Measurements from ENCODE around the gene CNTNAP2. TPM values are rescaled to one million over a fixed set of nuclear protein-coding genes. Genes with fewer than 3 reads are reported as not detected.
"Not testable (repeated sequence)": the region's sequence is repeated elsewhere in the genome, so short reads cannot be mapped to it uniquely, and the experiment has no call there.

Gene CNTNAP2
- total RNA-seq, 6 experiments from 2014 or later = 0.07 to 0.13 (median 0.12) TPM; not detected in 3

DNA sequence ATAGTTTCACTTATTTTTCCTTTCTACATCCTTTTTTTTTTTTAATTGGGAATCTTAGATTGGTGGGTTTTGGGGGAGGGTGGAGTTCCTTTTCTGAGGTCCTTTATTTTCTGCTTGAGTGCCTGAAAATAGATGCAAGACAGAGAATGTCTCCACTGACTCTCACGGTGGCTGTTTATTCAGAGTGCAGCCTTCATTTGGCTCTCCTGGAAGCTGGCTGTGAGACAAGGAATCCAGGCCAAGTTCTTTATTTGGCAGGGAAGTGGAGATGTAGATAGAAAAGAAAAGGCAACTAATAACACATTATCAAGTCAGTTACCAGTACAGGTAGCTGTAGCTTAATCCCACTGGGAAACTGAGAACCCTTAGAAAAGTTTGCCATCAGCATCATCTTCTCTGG, 118.6 kb downstream of the CNTNAP2 start:
- Mint-ChIP-seq H3K27ac (no peak overlapping the region), H3K9me3 (peaks cover 24% of the 10 kb centered on the region)

DNA sequence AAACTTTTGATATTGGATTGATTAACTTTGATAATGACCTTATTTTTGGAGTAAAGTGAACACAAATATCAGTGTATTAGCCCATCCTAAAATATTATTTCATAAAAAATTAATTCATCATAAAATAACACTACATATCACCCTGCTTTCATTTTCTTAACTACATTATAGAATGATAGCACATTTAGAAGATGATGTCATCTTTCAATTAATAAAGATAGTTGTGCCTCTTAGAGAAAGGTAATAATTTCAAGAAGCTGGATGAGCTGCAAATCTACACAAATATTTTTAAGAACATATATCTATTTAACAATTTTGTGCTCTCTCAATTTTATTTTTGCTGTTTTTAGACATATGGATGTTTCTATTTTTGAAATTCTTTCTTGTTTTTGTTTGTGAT, 126.1 kb downstream of the CNTNAP2 start:
- Mint-ChIP-seq H3K9me3 (peaks cover 31% of the 10 kb centered on the region), H3K4me1 (ENCODE audit: low read depth) (no peaks in the 10 kb centered on the region), H3K36me3 (ENCODE audit: low read depth) (no peaks in the 10 kb centered on the region; the same call in 1 of the 2 replicates), H3K4me3 (no peak overlapping the region), H3K27ac (no peak overlapping the region), H3K27me3 (ENCODE audit: insufficient read depth) (no peaks in the 10 kb centered on the region)
- TF ChIP-seq, protein P1, sequence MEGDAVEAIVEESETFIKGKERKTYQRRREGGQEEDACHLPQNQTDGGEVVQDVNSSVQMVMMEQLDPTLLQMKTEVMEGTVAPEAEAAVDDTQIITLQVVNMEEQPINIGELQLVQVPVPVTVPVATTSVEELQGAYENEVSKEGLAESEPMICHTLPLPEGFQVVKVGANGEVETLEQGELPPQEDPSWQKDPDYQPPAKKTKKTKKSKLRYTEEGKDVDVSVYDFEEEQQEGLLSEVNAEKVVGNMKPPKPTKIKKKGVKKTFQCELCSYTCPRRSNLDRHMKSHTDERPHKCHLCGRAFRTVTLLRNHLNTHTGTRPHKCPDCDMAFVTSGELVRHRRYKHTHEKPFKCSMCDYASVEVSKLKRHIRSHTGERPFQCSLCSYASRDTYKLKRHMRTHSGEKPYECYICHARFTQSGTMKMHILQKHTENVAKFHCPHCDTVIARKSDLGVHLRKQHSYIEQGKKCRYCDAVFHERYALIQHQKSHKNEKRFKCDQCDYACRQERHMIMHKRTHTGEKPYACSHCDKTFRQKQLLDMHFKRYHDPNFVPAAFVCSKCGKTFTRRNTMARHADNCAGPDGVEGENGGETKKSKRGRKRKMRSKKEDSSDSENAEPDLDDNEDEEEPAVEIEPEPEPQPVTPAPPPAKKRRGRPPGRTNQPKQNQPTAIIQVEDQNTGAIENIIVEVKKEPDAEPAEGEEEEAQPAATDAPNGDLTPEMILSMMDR (IDR thresholded peaks at IDR 0.05) = no peak
- no peak for DNase-seq

More for the DNA sequence above, 118.6 kb downstream of the CNTNAP2 start:
- TF ChIP-seq, protein P1 (IDR thresholded peaks at IDR 0.05) = no peak
- H3K4me3 Mint-ChIP-seq = no peak overlapping the region
- H3K36me3 Mint-ChIP-seq (ENCODE audit: low read depth) = no peaks in the 10 kb centered on the region; the same call in 1 of the 2 replicates
- H3K4me1 Mint-ChIP-seq (ENCODE audit: low read depth) = no peaks in the 10 kb centered on the region
- no peaks in the 10 kb centered on the region for H3K27me3 Mint-ChIP-seq (ENCODE audit: insufficient read depth)
- no peak for DNase-seq

DNA sequence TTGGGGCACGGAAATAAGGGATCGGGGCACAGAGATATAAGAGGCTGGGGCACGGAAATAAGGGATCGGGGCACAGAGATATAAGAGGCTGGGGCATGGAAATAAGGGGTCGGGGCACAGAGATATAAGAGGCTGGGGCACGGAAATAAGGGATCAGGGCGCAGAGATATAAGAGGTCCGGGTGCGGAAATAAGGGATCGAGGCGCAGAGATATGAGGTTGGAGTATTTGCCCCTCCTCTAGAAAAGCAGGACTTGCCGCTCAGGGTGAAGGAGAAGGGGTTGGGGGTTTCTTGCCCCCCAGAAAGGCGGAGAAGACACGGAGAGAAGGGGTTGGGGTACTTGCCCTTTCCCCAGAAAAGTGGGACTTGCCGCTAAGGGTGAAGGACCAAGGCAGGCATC, 131.4 kb downstream of the CNTNAP2 start:
- H3K27ac Mint-ChIP-seq; H3K27me3 Mint-ChIP-seq (ENCODE audit: insufficient read depth); DNase-seq; H3K4me1 Mint-ChIP-seq (ENCODE audit: low read depth); H3K36me3 Mint-ChIP-seq (ENCODE audit: low read depth); H3K4me3 Mint-ChIP-seq: not testable (repeated sequence)
- peaks cover 27% of the 10 kb centered on the region for H3K9me3 Mint-ChIP-seq

DNA sequence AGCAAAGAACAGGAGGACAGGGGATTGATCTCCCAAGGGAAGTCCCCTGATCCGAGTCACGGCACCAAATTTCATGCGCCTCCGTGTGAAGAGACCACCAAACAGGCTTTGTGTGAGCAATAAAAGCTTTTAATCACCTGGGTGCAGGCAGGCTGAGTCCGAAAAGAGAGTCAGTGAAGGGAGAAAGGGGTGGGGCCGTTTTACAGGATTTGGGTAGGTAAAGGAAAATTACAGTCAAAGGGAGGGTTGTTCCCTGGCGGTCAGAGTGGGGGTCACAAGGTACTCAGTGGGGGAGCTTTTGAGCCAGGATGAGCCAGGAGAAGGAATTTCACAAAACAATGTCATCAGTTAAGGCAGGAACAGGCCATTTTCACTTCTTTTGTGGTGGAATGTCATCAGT, 132.1 kb downstream of the CNTNAP2 start:
- not testable (repeated sequence) for DNase-seq; H3K4me3 Mint-ChIP-seq; H3K36me3 Mint-ChIP-seq (ENCODE audit: low read depth); H3K4me1 Mint-ChIP-seq (ENCODE audit: low read depth); H3K27ac Mint-ChIP-seq; H3K27me3 Mint-ChIP-seq (ENCODE audit: insufficient read depth)
- H3K9me3 Mint-ChIP-seq = peaks cover 31% of the 10 kb centered on the region

DNA sequence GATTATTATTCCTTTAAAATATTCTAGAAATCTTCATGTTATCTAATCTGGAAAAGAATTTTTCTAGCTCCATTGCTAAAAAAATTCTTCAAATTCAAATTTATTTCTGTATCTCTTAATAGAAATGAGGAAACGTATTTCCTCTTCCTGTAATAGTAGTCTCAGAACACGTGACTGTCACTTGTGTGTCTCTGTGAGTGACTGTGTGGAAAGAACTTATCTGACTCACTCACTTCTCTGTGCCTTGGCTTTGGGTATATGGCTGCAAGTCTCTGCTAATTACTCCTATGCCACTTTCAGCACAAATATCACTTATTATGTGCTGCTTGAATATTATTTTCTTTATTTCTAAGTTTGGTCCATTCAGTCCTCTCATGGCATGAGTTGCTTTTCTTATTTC, 132.7 kb downstream of the CNTNAP2 start:
- H3K4me3 Mint-ChIP-seq = no peak overlapping the region
- H3K36me3 Mint-ChIP-seq (ENCODE audit: low read depth) = no peaks in the 10 kb centered on the region
- no peaks in the 10 kb centered on the region for H3K27me3 Mint-ChIP-seq (ENCODE audit: insufficient read depth)
- TF ChIP-seq, protein P1 (IDR thresholded peaks at IDR 0.05) = no peak
- H3K4me1 Mint-ChIP-seq (ENCODE audit: low read depth) = no peaks in the 10 kb centered on the region
- H3K27ac Mint-ChIP-seq = no peak overlapping the region
- DNase-seq = no peak
- H3K9me3 Mint-ChIP-seq = peaks cover 26% of the 10 kb centered on the region

DNA sequence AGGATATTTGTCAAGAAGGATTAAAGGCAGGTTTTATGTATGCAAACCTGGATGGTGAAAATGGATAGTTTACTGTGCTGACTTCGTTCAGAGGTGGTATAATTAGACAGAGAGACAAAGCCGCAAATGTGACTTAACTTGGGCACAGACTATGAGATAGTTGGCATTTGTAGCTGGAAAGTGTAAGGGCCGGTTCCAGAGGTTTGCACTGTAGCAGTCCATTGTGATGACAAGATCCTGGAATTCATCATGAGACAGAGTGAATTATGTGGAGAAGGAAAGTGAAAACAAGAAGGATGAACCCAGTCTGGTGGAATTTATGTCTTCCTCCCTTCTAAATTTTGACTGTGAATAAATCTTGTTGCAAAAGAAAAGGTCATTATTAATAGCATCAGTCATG, 139.0 kb downstream of the CNTNAP2 start:
- no peak for DNase-seq
- TF ChIP-seq, protein P1 (IDR thresholded peaks at IDR 0.05) = no peak
- Mint-ChIP-seq H3K36me3 (ENCODE audit: low read depth) (no peaks in the 10 kb centered on the region), H3K27me3 (ENCODE audit: insufficient read depth) (no peaks in the 10 kb centered on the region), H3K4me3 (no peak overlapping the region), H3K27ac (no peak overlapping the region), H3K4me1 (ENCODE audit: low read depth) (no peaks in the 10 kb centered on the region), H3K9me3 (peaks cover 39% of the 10 kb centered on the region)

DNA sequence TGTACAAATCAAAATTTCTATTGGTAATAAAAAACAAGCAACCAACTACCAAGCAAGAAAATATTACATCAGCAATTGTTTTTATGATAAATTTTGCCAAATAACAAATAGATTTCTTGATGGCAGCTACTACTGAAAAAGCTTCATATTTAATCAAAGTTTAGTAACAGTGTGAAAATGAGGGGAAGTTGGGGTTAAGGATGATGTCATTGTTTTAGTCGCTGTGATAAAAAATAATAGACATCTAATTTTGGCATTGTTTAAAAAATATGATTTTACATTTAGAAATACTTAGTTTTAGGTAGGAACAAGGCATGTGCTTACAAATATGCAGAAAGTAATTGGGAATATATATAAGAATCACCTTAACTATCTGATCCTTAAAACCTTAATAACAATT, 145.9 kb downstream of the CNTNAP2 start:
- Mint-ChIP-seq H3K9me3 (peaks cover 40% of the 10 kb centered on the region), H3K27me3 (ENCODE audit: insufficient read depth) (no peaks in the 10 kb centered on the region), H3K27ac (no peak overlapping the region), H3K36me3 (ENCODE audit: low read depth) (no peaks in the 10 kb centered on the region), H3K4me3 (no peak overlapping the region), H3K4me1 (ENCODE audit: low read depth) (no peaks in the 10 kb centered on the region)
- DNase-seq = no peak
- TF ChIP-seq, protein P1 (IDR thresholded peaks at IDR 0.05) = no peak

Data from HFFc6 (cell line).